Stimulated activated CD8-positive, alpha-beta memory T cell treated with anti-CD3 and anti-CD28 coated beads, Interleukin-4, amount 100 ng/mL, for 48 hours (primary cell): Measurements from ENCODE around the gene BHLHE23.

Experiments
- DNase-seq: peaks from one replicate; pipeline ENCODE4 v3.0.0-alpha.2; 2020

BHLHE23 gene

DNA sequence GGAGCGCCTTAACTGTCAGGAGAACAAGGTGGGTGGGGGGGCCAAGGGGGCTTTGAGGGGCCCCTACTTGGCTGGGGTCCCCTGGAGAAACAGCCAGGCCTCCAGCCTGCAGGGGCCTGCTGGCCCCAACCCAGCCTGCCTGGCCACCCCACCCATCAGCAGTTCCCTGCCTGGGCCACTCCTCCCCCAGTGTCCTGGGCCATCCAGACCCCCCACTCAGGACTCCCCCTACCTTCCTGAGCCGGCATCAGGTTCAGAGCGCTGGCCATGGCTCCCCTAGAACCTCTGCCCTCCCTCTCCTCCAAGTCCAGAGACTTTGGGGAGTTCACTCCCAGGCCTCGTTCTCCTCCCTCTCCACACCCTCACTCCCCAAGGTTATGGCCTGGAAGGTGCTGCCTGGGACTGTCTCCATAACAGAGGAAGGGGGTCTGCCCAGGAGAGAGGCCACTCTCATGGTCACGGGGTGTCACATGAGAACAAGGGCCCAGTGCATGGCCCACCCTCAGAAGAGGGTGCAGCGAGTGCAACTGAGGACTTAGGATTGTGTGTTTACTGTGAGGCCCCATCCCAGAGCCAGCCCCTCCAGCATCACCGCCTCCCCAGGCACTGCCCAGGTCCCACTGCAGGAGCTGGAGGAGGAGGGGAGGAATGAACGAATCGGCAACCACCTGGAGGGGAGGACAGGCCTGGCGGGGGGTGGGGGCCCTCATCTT lies 48.2 kb downstream of the BHLHE23 start:
- DNase-seq: no peak

DNA sequence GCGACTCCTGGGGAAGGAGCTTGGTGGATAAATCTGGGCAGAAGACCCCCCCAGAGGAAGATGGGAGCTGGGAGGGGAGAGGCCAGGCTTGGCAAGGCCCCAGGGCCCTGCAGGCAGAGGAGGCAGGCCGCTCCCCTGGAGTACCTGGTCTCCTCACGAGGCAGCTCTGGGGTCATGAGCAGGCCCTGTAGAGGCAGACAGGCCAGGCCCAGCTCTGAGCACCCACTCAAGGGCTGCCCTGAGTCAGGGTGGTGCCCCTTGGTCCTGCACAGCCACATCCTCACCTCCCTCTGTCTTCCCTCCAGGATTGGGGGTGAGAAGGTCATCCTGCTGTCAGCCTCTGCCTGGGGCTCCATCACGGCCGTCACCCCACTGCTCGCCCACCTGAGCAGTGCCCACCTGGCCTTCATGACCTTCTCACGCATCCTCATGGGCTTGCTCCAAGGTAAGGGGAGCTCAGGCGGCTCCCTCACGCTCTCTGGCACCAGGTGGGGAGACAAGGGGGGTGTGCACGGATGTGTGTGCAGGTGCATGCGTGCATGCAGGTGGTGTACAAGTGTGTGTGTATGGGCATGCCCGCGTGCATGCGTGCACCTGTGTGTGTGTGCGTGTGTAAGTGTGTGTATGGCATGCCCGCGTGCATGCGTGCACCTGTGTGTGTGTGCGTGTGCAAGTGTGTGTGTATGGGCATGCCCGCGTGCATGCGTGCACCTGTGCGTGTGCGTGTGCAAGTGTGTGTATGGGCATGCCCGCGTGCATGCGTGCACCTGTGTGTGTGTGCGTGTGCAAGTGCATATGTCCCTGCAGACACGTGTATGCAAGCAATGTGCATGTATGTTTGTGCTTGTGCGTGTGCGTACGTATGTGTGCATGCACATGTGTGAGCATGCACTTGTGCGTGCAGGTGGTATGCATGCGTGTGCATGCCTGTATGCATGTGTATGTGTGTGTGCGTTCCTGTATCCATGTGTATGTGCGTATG lies 49.3 kb downstream of the BHLHE23 start:
- no peak for DNase-seq

DNA sequence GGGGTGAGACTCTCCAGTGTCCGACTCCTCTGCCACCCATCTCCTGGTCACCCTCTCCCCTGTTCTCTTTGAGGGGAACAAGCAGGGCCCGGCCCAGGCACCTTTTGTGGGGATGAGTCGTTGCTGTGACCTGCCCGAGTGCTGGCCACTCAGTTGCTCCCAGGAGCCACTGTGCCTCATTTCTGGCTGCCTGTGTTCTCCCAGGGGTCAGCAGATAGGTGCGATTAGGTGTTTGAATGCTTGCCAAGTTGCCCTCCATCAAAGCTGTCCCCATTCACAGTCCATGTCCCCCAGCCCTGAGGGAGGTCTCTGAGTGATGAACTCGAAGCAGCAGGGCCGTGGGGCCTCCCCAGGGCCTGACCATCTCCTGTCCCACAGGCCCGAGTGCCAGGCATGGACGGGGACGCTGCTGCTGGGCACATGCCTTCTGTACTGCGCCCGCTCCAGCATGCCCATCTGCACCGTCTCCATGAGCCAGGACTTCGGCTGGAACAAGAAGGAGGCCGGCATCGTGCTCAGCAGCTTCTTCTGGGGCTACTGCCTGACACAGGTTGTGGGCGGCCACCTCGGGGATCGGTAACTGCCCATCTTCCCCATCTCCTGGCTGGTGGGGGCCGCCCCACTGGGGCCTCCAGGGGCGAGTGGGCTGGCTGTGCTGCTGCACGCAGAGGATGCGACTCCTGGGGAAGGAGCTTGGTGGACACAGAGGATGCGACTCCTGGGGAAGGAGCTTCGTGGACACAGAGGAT lies 50.2 kb downstream of the BHLHE23 start:
- DNase-seq: no peak
